DOHH2 (cell line): Measurements from ENCODE around the gene BABAM2.

Source experiments
- EZH2phosphoT487 ChIP-seq: fragments of 200-600 bp; sonication (generic); IDR thresholded peaks from 2 replicates; pipeline ENCODE4 v1.6.1; 2017; ENCODE audit warnings: borderline replicate concordance, mild to moderate bottlenecking, antibody characterized with exemption, low read length, moderate library complexity, mixed read lengths
- TF ChIP-seq, protein P1 (sequence below): fragments of 200-600 bp; sonication (generic); IDR thresholded peaks from one replicate; pipeline ENCODE4 v1.5.1; 2014; ENCODE audit warnings: antibody characterized with exemption, mild to moderate bottlenecking, low read depth, low read length; ENCODE audit not compliant: poor library complexity, severe bottlenecking

- TF ChIP-seq, protein P1, sequence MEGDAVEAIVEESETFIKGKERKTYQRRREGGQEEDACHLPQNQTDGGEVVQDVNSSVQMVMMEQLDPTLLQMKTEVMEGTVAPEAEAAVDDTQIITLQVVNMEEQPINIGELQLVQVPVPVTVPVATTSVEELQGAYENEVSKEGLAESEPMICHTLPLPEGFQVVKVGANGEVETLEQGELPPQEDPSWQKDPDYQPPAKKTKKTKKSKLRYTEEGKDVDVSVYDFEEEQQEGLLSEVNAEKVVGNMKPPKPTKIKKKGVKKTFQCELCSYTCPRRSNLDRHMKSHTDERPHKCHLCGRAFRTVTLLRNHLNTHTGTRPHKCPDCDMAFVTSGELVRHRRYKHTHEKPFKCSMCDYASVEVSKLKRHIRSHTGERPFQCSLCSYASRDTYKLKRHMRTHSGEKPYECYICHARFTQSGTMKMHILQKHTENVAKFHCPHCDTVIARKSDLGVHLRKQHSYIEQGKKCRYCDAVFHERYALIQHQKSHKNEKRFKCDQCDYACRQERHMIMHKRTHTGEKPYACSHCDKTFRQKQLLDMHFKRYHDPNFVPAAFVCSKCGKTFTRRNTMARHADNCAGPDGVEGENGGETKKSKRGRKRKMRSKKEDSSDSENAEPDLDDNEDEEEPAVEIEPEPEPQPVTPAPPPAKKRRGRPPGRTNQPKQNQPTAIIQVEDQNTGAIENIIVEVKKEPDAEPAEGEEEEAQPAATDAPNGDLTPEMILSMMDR, result no peak
- TF ChIP-seq EZH2phosphoT487, result no peak
These were observed 155.3 kb downstream of the BABAM2 start for GRCh38 chr2:28045676-28046351.
